GM18951 (cell line): Measurements from ENCODE around the gene FRK.

Experiments
- POLR2A ChIP-seq: IDR thresholded peaks from 4 replicates; pipeline ENCODE4 v1.6.1; 2011; ENCODE audit warnings: mild to moderate bottlenecking; ENCODE audit not compliant: insufficient read length, insufficient read depth; ENCODE audit errors: extremely low read depth
- in situ Hi-C: fragments of 300-500 bp; cut with MboI; formaldehyde crosslinking; loops from one replicate; pipeline ENCODE4 v1.12.0; 2022; ENCODE audit warnings: low sequenced_read_pairs, mixed read lengths, inconsistent platforms; ENCODE audit not compliant: unreplicated experiment

Gene FRK

DNA sequence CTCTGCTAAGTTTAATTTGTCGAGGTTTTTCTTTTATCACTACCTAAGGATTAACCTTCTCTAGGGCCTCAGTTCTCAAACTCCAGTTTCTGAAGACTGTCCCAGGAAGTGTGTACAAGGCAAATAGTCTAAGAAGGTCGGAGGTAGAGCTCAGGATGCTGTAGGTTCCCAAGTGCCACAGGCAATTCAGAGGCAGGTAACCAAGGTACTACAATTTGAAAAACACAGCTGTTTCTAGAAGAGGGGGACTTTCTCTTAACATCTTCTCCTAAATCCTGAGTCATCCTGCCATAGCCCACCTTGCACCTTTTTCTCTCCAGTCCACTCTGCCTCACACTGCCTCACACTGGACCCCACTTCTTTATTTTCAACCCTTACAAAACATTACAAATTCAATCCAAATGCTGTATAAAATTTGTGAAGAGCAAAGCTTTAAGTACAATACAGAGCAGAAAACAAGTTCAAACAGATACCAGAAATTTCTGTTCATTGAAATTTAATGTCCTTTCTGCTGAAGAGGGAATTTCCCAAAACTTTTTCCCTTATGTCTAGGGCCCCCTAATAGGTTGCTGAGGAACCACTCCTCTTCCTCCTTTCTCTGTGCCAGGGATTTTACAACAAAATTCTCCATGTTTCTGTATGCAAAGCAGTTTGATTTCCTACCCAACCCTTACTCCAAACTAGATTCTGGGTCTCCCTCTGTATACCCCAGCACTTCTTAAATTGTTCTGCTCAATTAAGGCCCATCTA lies 43.0 kb downstream of the FRK start:
- in situ Hi-C loops, result loop anchor here (25.0 kb wide), 1 partner anchor 545 kb away; the partner anchor contains the start of genes CALHM4 and RWDD1

DNA sequence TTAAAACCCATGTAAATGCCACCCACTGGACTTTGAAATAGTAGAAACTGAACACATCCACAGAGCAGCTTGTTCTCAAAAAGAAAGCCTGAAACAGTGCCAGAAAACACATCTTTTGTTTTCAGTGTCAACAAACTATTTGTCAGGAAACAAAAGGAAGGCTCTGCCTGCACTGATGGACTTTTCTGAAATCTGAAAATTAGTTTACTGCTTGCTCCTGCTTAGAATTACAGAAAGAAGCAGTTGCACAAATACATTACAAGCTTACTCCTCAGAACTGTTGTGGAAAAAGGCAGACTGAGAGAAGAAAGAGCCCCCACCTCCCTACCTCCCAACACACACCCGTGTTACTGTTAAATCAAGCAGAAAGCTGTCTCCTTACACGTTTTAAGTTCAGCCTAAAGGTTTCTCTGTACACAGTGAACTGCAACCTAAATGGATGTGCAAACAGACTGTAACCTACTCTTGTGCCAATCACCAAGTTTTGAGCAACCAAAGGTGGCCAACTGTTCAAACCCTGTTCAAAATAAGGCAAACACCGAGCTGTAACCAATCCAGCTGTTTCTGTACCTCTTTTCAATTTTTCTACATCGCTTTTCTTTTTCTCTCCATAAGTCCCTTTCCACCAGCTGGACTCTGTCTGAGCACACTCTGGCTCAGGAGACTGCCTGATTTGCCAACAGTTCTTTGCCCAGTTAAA lies 43.7 kb downstream of the FRK start:
- in situ Hi-C loops, result loop anchor here (25.0 kb wide), 1 partner anchor 545 kb away; the partner anchor contains the start of genes CALHM4 and RWDD1
- peak; percentile 17 for TF ChIP-seq POLR2A

More for the DNA sequence above, 43.0 kb downstream of the FRK start:
- TF ChIP-seq POLR2A, result no peak

GRCh38 chr6:116015983-116016382 lies 44.7 kb downstream of the FRK start:
- in situ Hi-C loops, result loop anchor here (25.0 kb wide), 1 partner anchor 546 kb away; the partner anchor contains the start of genes CALHM4 and RWDD1
- TF ChIP-seq POLR2A, result no peak

- in situ Hi-C loops, result loop anchor here (25.0 kb wide), 1 partner anchor 547 kb away; the partner anchor contains the start of genes CALHM4 and RWDD1
Observed at GRCh38 chr6:116015561-116015960, 45.1 kb downstream of the FRK start.

DNA sequence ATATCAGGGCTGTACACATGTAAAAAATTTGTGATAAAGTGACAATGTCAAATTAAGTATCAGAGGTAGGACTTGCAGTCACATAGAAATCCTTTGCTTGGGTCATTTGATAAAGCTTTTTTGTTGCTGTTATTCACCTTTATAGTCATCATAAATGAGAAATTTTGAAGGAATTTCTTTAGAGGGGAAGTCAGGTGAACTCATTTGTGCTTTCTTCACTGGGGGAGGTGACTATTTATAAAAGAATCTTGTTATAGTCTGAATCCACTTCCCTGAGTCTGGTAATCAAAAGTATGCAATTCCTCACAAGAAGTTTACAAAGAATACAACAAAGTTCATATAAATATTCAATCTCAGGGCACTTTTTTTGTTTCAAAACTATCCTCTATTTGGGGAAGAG lies 47.7 kb downstream of the FRK start:
- in situ Hi-C loops, result loop anchor here (5.0 to 25.0 kb wide), 2 partner anchors 84 to 549 kb away; partner anchors contain the start of genes CALHM4 and RWDD1
- TF ChIP-seq POLR2A, result no peak

More at GRCh38 chr6:116015561-116015960, 45.1 kb downstream of the FRK start:
- TF ChIP-seq POLR2A, result no peak

- in situ Hi-C loops, result loop anchor here (5.0 to 25.0 kb wide), 2 partner anchors 85 to 550 kb away; partner anchors contain the start of genes CALHM4 and RWDD1
Observed at GRCh38 chr6:116012471-116012949, 48.2 kb downstream of the FRK start.

DNA sequence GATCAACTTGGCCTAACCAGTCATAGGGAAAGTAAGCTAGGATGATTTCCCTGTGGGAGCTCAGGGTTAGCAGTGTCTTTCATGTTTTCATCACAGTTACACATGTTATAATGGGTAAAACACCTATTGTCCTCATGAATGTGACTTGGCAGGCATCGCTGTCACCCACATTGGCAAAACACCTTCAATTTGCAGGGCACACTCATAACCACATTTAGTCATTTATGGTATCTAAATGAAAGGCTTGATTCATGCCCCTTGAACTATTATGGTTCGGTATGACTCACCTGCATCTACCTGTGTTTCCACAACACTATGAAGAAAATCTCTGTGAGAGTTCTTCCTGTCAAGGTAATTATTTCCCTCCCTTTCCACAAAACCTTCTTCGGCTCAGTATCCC lies 49.2 kb downstream of the FRK start:
- in situ Hi-C loops, result loop anchor here (5.0 to 25.0 kb wide), 2 partner anchors 86 to 551 kb away; partner anchors contain the start of genes CALHM4 and RWDD1
- TF ChIP-seq POLR2A, result no peak

More at GRCh38 chr6:116012471-116012949, 48.2 kb downstream of the FRK start:
- no peak for TF ChIP-seq POLR2A

DNA sequence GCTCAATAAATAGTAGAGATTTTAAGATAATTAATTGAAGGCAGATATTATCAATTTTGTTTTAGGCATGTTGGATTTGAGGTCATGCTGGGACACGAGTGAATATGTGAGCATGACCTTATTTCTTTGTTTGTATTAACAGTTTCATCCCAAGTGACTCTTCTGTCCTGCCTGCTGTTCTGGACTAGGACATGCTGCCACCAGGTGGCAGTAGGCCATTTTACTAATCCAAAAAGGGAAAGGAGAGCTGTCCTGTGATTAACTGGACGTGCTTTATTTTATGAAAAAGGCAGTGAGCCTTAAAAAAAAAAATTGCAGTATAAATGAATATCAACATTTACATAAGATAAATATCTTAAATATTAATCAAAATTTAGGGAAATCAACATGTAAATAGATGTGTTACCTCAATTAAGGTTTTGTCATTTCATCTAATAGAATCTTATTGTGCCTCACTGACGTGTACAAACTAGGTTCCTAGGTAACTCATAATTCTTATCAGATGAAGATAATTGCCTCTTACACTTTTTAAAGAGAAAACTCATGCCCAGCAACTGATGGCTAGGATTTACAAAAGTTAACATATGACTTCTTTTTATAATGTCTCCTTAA lies 49.8 kb downstream of the FRK start:
- no peak for TF ChIP-seq POLR2A
- in situ Hi-C loops, result loop anchor here (5.0 to 25.0 kb wide), 2 partner anchors 86 to 551 kb away; partner anchors contain the start of genes CALHM4 and RWDD1

DNA sequence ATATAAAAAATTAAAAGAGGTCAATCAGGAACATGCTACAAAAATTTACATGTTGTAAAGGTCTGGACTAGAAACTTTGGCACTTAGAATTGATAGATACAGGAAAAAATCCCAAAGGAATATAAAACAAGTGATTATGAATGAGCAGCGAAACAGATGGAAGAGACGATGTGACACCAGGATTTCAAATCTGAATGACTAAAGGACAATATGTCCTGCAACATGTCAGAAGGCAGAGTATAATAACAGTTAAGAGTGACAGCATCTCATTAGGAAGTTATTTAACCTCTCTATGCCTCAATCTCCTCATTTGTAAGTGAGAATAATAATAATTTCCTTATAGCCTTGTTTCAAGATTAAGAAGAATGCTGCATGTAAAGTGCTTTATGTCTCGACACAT lies 50.3 kb downstream of the FRK start:
- in situ Hi-C loops, result loop anchor here (5.0 to 25.0 kb wide), 2 partner anchors 87 to 552 kb away; partner anchors contain the start of genes CALHM4 and RWDD1
- TF ChIP-seq POLR2A, result no peak

- in situ Hi-C loops, result loop anchor here (25.0 kb wide), 1 partner anchor 554 kb away; the partner anchor contains the start of genes CALHM4 and RWDD1
- no peak for TF ChIP-seq POLR2A
Observed at GRCh38 chr6:116008470-116009243, 52.0 kb downstream of the FRK start.

DNA sequence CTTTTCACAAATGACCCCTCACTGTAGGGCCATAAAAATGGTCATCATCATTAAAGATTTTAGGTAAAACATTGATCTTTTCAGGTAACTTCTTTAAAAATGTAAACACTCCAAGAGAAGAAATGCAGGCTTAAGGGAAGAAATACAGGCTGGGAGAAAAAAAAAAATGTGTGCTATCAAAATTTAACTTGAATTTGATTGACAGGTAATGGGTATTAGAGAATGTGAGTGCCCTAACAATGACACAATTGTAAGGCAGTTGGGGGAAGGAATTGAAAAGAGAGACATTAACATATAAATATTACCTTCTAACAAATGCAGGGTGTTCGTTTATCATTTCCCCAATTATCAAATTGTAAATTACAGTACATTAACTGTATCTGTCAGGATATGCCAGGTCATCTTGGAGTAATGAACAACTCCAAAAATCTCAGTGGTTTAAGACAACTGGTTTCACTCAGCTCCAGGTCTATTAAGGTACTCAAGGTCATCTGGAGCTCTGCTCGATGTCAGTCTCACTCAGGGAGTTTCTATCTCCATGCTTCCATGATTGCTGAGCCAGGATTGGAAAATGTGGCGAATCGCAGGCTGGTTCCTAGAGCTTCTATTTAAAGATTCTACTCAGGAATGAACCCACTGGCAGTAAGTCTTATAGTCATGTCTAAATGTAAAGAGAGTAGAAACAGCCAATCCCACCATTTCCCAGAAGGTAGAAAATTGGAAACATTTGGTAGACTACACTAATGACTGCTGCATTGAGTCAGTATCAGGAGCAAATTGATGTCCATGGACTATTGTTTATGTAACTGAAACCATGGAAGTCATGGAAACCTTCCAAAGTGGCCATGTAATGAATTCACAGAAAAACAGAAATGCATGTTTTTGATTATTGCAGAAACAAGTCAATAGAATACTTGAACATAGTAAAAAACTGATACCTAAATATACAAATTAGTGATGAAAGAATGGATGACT lies 55.6 kb downstream of the FRK start:
- no peak for TF ChIP-seq POLR2A
- in situ Hi-C loops, result loop anchor here (25.0 kb wide), 1 partner anchor 557 kb away; the partner anchor contains the start of genes CALHM4 and RWDD1

DNA sequence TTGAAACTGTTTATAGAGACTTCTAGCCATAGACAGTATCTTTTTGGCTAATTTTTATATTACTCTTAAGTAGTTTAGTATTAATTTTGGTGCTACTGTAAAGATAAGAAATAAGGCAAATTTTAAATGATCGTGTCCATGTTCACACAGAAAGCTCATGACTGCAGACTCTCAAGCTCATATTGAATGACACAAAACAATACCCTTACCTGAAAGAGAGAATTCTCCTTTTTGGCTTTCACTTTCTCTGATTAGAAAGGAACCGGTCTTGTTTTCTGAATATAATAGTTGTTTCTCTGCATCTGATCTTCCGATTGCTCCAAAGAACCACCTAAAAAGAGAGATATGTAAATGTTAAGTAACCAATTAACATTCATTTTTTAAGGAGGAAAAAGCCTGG lies 57.0 kb downstream of the FRK start:
- in situ Hi-C loops, result loop anchor here (25.0 kb wide), 1 partner anchor 559 kb away; the partner anchor contains the start of genes CALHM4 and RWDD1
- no peak for TF ChIP-seq POLR2A
